Ishikawa (cell line): ENCODE results near the gene GRB10.

Source experiments
- CREB1 ChIP-seq: IDR thresholded peaks from 2 replicates; pipeline ENCODE4 v1.6.1; 2012; ENCODE audit warnings: low read depth
- EGR1 ChIP-seq: IDR thresholded peaks from 2 replicates; pipeline ENCODE4 v1.6.1; 2012

GRCh38 chr7:50706469-50706937 is 76.2 kb downstream of the GRB10 start:
- TF ChIP-seq CREB1 (no peak), EGR1 (no peak)
